GM23338 (cell line): ENCODE measurements around the gene HMGB4. TPM values are rescaled to one million over a fixed set of nuclear protein-coding genes. Genes with fewer than 3 reads are reported as not detected.

Experiments used
- ATAC-seq: fragments of 200-7000 bp; cut with Tn5 transposase; 3 replicates; pipeline ENCODE4 v1.9.1; 2020
- DNase-seq: peaks from one replicate; pipeline ENCODE4 v3.0.0-alpha.2; 2015; ENCODE audit warnings: low spot score
- H2AFZ ChIP-seq: fragments of 200-600 bp; sonication (generic); 2 replicates; pipeline ENCODE4 v1.8.0; 2016; ENCODE audit warnings: antibody characterized with exemption, mild to moderate bottlenecking, moderate library complexity
- H3F3A ChIP-seq: fragments of 200-600 bp; sonication (generic); replicated peaks from 2 replicates; pipeline ENCODE4 v1.8.0; 2017; ENCODE audit warnings: antibody characterized with exemption, mixed run types, low read depth
- H3K27ac ChIP-seq: fragments of 200-600 bp; sonication (generic); 2 replicates; pipeline ENCODE4 v1.6.1; 2016; ENCODE audit warnings: low read depth
- H3K27me3 ChIP-seq: fragments of 200-600 bp; sonication (generic); 2 replicates; pipeline ENCODE4 v1.8.0; 2016; ENCODE audit warnings: mild to moderate bottlenecking, mixed run types, moderate library complexity; ENCODE audit not compliant: insufficient read depth
- H3K36me3 ChIP-seq: fragments of 200-600 bp; sonication (generic); 2 replicates; pipeline ENCODE4 v1.8.0; 2016; ENCODE audit warnings: mild to moderate bottlenecking; ENCODE audit not compliant: insufficient read depth
- H3K4me1 ChIP-seq: fragments of 200-600 bp; sonication (generic); 2 replicates; pipeline ENCODE4 v1.8.0; 2016; ENCODE audit warnings: mild to moderate bottlenecking, moderate library complexity; ENCODE audit not compliant: insufficient read depth
- H3K4me2 ChIP-seq: fragments of 200-600 bp; sonication (generic); 2 replicates; pipeline ENCODE4 v1.7.1; 2017; ENCODE audit warnings: mixed run types
- H3K4me3 ChIP-seq: fragments of 200-600 bp; sonication (generic); 2 replicates; pipeline ENCODE4 v1.6.1; 2016; ENCODE audit warnings: mixed run types
- H3K79me2 ChIP-seq: fragments of 200-600 bp; sonication (generic); replicated peaks from 2 replicates; pipeline ENCODE4 v1.8.0; 2017; ENCODE audit warnings: mild to moderate bottlenecking; ENCODE audit not compliant: insufficient read depth
- H3K9me2 ChIP-seq: fragments of 200-600 bp; sonication (generic); 2 replicates; pipeline ENCODE4 v1.8.0; 2017; ENCODE audit not compliant: insufficient read depth
- H4K20me1 ChIP-seq: fragments of 200-600 bp; sonication (generic); replicated peaks from 2 replicates; pipeline ENCODE4 v1.8.0; 2017; ENCODE audit warnings: mild to moderate bottlenecking; ENCODE audit not compliant: insufficient read depth
- H3K27ac Mint-ChIP-seq: 2 replicates; pipeline ENCODE4 v1.8.0; 2020; ENCODE audit warnings: inconsistent platforms, mild to moderate bottlenecking, moderate library complexity, mixed read lengths
- H3K27me3 Mint-ChIP-seq: 3 replicates; pipeline ENCODE4 v1.8.0; 2022; ENCODE audit warnings: low read depth, mild to moderate bottlenecking, moderate library complexity, mixed read lengths, inconsistent platforms; ENCODE audit not compliant: insufficient read depth, poor library complexity
- H3K36me3 Mint-ChIP-seq: 3 replicates; pipeline ENCODE4 v1.8.0; 2021; ENCODE audit warnings: low read depth, mild to moderate bottlenecking, inconsistent platforms, moderate library complexity, mixed read lengths
- H3K4me1 Mint-ChIP-seq: 3 replicates; pipeline ENCODE4 v1.8.0; 2020; ENCODE audit warnings: mild to moderate bottlenecking, inconsistent platforms, mixed read lengths
- H3K4me3 Mint-ChIP-seq: 3 replicates; pipeline ENCODE4 v1.8.0; 2021; ENCODE audit warnings: moderate library complexity, mild to moderate bottlenecking, inconsistent platforms, mixed read lengths
- H3K9me3 Mint-ChIP-seq: 3 replicates; pipeline ENCODE4 v1.8.0; 2020; ENCODE audit warnings: moderate library complexity, mild to moderate bottlenecking, inconsistent platforms, mixed read lengths
- EZH2 ChIP-seq: fragments of 200-600 bp; sonication (generic); IDR thresholded peaks from one replicate; pipeline ENCODE4 v1.8.0; 2017; ENCODE audit warnings: antibody characterized with exemption, mild to moderate bottlenecking, low read depth; ENCODE audit not compliant: unreplicated experiment
- EZH2phosphoT487 ChIP-seq: fragments of 200-600 bp; sonication (generic); IDR thresholded peaks from one replicate; pipeline ENCODE4 v1.8.1; 2018; ENCODE audit warnings: antibody characterized with exemption; ENCODE audit not compliant: unreplicated experiment
- JUNB ChIP-seq: IDR thresholded peaks from one replicate; pipeline ENCODE4 v1.6.1; 2016; ENCODE audit warnings: antibody characterized with exemption; ENCODE audit not compliant: unreplicated experiment
- NANOG ChIP-seq: IDR thresholded peaks from 2 replicates; pipeline ENCODE4 v1.6.1; 2016; ENCODE audit warnings: antibody characterized with exemption, borderline replicate concordance
- polyA plus RNA-seq: library from polyadenylated mRNA; unstranded; fragments of >200 nt; fragmentation: Nextera tagmentation; extraction: Ambion mirVana; gene quantifications from 2 replicates; pipeline ENCODE4 v1.2.1, GENCODE V29; 2016
- total RNA-seq: library from RNA; depleted of rRNA; stranded (reverse); fragments of >200 nt; shearing (Covaris generic); gene quantifications from 2 replicates; pipeline ENCODE4 v1.2.3, GENCODE V29; 2014
- TF ChIP-seq, protein P1 (sequence below): fragments of 250-450 bp; sonication (Bioruptor Pico); IDR thresholded peaks from 2 replicates; pipeline ENCODE4 v1.5.0; 2020; ENCODE audit warnings: mild to moderate bottlenecking, moderate library complexity
- TF ChIP-seq, protein P2 (sequence below), 2 experiments: fragments of 200-600 bp in 1 of 2; sonication (generic) in 1 of 2; conservative IDR thresholded peaks; 2 replicates each; pipeline versions ENCODE4 v1.5.1 to v1.6.1; 2016 to 2017; ENCODE audit warnings: antibody characterized with exemption in 2 of 2, low read depth in 2 of 2, mild to moderate bottlenecking in 2 of 2, moderate library complexity in 1 of 2
- TF ChIP-seq, protein P3 (sequence below): IDR thresholded peaks from 2 replicates; pipeline ENCODE4 v1.6.1; 2016; ENCODE audit warnings: antibody characterized with exemption

Gene HMGB4
- total and polyA plus RNA-seq, 2 experiments from 2014 or later, result not detected

DNA sequence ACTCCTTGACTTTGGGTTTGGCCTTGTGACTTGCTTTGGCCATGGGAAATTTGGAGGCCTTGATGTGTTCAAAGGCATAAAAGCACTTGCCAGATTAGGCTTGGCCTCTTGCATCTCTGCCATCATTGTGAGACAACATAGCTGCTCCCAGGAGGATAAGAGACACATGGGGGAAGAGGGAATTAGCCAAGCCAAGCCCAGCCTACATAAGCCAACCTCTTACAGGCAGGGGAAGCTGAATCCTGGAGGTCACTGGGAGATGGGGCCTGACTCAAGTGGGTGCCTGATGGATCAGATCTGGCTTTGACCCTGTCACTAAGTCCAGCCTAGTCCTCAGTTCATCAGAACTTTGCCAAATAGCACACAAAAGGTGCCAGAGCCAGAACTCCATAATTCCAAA lies 37.6 kb upstream of the HMGB4 start (continued):
- TF ChIP-seq, protein P1, sequence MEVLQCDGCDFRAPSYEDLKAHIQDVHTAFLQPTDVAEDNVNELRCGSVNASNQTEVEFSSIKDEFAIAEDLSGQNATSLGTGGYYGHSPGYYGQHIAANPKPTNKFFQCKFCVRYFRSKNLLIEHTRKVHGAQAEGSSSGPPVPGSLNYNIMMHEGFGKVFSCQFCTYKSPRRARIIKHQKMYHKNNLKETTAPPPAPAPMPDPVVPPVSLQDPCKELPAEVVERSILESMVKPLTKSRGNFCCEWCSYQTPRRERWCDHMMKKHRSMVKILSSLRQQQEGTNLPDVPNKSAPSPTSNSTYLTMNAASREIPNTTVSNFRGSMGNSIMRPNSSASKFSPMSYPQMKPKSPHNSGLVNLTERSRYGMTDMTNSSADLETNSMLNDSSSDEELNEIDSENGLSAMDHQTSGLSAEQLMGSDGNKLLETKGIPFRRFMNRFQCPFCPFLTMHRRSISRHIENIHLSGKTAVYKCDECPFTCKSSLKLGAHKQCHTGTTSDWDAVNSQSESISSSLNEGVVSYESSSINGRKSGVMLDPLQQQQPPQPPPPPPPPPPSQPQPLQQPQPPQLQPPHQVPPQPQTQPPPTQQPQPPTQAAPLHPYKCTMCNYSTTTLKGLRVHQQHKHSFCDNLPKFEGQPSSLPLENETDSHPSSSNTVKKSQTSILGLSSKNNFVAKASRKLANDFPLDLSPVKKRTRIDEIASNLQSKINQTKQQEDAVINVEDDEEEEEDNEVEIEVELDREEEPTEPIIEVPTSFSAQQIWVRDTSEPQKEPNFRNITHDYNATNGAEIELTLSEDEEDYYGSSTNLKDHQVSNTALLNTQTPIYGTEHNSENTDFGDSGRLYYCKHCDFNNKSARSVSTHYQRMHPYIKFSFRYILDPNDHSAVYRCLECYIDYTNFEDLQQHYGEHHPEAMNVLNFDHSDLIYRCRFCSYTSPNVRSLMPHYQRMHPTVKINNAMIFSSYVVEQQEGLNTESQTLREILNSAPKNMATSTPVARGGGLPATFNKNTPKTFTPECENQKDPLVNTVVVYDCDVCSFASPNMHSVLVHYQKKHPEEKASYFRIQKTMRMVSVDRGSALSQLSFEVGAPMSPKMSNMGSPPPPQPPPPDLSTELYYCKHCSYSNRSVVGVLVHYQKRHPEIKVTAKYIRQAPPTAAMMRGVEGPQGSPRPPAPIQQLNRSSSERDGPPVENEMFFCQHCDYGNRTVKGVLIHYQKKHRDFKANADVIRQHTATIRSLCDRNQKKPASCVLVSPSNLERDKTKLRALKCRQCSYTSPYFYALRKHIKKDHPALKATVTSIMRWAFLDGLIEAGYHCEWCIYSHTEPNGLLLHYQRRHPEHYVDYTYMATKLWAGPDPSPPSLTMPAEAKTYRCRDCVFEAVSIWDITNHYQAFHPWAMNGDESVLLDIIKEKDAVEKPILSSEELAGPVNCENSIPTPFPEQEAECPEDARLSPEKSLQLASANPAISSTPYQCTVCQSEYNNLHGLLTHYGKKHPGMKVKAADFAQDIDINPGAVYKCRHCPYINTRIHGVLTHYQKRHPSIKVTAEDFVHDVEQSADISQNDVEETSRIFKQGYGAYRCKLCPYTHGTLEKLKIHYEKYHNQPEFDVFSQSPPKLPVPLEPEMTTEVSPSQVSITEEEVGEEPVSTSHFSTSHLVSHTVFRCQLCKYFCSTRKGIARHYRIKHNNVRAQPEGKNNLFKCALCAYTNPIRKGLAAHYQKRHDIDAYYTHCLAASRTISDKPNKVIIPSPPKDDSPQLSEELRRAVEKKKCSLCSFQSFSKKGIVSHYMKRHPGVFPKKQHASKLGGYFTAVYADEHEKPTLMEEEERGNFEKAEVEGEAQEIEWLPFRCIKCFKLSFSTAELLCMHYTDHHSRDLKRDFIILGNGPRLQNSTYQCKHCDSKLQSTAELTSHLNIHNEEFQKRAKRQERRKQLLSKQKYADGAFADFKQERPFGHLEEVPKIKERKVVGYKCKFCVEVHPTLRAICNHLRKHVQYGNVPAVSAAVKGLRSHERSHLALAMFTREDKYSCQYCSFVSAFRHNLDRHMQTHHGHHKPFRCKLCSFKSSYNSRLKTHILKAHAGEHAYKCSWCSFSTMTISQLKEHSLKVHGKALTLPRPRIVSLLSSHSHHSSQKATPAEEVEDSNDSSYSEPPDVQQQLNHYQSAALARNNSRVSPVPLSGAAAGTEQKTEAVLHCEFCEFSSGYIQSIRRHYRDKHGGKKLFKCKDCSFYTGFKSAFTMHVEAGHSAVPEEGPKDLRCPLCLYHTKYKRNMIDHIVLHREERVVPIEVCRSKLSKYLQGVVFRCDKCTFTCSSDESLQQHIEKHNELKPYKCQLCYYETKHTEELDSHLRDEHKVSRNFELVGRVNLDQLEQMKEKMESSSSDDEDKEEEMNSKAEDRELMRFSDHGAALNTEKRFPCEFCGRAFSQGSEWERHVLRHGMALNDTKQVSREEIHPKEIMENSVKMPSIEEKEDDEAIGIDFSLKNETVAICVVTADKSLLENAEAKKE, result no peak
- no peak for TF ChIP-seq NANOG
- no peak for TF ChIP-seq EZH2phosphoT487
- TF ChIP-seq, protein P2, sequence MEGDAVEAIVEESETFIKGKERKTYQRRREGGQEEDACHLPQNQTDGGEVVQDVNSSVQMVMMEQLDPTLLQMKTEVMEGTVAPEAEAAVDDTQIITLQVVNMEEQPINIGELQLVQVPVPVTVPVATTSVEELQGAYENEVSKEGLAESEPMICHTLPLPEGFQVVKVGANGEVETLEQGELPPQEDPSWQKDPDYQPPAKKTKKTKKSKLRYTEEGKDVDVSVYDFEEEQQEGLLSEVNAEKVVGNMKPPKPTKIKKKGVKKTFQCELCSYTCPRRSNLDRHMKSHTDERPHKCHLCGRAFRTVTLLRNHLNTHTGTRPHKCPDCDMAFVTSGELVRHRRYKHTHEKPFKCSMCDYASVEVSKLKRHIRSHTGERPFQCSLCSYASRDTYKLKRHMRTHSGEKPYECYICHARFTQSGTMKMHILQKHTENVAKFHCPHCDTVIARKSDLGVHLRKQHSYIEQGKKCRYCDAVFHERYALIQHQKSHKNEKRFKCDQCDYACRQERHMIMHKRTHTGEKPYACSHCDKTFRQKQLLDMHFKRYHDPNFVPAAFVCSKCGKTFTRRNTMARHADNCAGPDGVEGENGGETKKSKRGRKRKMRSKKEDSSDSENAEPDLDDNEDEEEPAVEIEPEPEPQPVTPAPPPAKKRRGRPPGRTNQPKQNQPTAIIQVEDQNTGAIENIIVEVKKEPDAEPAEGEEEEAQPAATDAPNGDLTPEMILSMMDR (conservative IDR thresholded peaks at IDR 0.05; ENCODE audit: low read depth in 2 of 2), result no peak
- TF ChIP-seq, protein P3, sequence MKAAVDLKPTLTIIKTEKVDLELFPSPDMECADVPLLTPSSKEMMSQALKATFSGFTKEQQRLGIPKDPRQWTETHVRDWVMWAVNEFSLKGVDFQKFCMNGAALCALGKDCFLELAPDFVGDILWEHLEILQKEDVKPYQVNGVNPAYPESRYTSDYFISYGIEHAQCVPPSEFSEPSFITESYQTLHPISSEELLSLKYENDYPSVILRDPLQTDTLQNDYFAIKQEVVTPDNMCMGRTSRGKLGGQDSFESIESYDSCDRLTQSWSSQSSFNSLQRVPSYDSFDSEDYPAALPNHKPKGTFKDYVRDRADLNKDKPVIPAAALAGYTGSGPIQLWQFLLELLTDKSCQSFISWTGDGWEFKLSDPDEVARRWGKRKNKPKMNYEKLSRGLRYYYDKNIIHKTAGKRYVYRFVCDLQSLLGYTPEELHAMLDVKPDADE, result no peak
- no peak for TF ChIP-seq JUNB

DNA sequence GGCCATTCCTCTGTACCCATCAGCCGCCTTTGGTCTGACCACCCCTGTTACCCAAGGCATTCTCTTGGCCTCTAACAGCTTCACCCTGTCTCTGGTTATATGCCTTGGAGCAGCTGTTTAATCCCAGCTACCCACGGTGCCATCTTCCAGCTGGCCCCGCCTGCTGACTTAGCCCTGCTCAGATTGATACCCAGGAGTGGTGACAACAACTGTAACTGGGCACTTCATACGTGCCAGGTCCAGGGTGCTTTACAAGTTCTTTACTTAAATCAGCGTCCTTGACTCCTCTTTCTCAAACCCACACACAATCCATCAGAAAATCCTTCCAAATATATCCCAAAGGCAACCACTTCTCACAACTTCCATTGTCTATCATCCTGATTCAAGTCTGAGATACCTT lies 37.2 kb upstream of the HMGB4 start:
- Mint-ChIP-seq H3K4me3 (no peak overlapping the region), H3K27me3 (peaks cover 2% of the 10 kb centered on the region), H3K36me3 (peaks cover 54% of the 10 kb centered on the region), H3K27ac (no peak overlapping the region), H3K9me3 (peaks cover 45% of the 10 kb centered on the region), H3K4me1 (no peaks in the 10 kb centered on the region; the same call in 2 of the 3 replicates)
- no peaks in the 10 kb centered on the region; the same call in 1 of the 2 replicates for H3K36me3 ChIP-seq
- no peaks in the 10 kb centered on the region for H3K27me3 ChIP-seq
- no peaks in the 10 kb centered on the region for H3F3A ChIP-seq
- H3K4me1 ChIP-seq, result no peaks in the 10 kb centered on the region
- H3K4me2 ChIP-seq, result no peak overlapping the region
- no peaks in the 10 kb centered on the region for H3K79me2 ChIP-seq
- ATAC-seq (no peak), DNase-seq (no peak)
- no peak overlapping the region for H2AFZ ChIP-seq
- H3K27ac ChIP-seq, result no peak overlapping the region
- H3K4me3 ChIP-seq, result no peak overlapping the region
- H3K9me2 ChIP-seq, result 0 out of 2 replicates have a peak, but pooled peaks cover 4% of the 10 kb centered on the region
- no peaks in the 10 kb centered on the region for H4K20me1 ChIP-seq
- TF ChIP-seq, protein P1, result no peak
- TF ChIP-seq EZH2, result no peak
